SW 1271 (cell line): ENCODE measurements around the gene CEP89.
"Not testable (repeated sequence)": the region's sequence is repeated elsewhere in the genome, so short reads cannot be mapped to it uniquely, and the experiment has no call there.

ENCODE experiments used
- DNase-seq, 2 experiments: peaks; one replicate each; lab custom pipeline; 2025; lab: John Stamatoyannopoulos, UW

CEP89 gene

DNA sequence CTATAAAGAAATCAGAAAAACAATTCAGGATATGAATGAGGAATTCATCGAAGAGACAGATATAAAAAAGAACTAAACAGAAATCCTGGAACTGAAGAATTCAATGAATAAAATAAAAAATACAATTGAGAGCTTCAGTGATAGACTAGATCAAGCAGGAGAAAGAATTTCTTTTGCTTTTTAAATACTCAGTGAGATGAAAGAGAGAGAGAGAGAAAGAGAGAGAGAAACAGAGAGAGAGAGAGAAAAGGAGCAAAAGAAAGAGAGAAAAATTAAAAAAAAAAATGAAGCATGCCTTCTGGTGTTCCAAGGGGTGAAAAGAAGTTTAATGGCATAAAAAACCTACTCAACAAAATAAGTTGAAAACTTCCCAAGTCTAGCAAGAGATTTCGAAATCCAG, 80.1 kb downstream of the CEP89 start:
- DNase-seq: no peak

- DNase-seq: no peak
Measured at GRCh38 chr19:32890841-32891240, 80.9 kb downstream of the CEP89 start.

DNA sequence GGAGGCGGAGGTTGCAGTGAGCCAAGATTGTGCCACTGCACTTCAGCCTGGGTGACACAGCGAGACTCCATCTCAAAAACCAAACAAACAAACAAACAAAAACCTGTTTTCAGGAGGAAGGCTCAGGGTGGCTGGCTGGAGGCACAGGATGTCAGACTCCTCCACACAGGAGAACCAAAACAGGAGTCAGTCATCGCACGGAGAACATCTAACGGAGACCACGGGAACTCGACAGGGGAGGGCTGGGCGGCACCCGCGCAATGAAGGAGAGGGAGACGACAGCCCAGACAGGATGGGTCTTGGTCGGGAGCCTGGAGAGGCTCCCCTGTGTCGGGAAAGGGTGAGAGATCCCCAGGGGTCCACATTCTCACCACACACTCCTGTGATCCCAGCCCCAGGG, 81.4 kb downstream of the CEP89 start:
- DNase-seq: no peak

DNA sequence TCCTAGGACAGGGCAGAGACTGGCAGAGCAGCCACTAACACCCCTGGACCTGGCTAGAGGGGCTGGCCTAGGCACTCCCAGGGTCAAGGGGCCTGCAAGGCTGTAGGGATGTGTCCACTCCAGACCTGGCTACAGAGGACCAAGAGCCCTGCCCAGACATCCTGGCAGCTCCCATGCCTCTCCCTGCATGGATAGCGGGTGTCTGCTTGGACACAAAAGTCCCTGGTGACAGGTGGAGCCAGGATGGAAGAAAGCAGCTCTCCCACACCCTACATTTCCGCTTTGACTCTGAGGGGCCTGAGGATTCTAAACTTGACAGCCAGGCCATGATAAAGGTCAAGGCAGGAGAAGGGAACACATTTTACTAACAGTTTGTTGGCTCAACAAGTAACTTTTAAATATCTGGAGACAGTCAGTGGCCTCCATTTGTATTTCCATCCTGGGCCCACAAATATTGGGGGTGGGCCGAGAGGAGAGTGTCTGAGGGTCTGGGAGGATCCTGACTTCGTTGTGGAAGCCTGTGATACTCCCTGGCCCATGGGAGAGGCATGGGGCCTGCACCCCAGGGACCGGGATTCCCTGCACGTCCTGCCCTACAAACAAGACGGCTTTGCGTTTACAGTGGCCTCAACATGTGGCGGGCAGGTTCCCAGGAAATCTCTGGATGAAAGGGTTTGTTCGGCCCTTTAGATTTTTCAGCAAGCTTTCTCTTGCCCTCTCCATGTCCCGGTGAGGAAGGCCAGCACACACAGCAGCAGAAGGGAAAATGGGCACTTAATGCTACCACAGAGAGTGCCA, 82.4 kb downstream of the CEP89 start:
- no peak for DNase-seq

GRCh38 chr19:32887572-32888215, 84.1 kb downstream of the CEP89 start:
- DNase-seq: no peak

DNA sequence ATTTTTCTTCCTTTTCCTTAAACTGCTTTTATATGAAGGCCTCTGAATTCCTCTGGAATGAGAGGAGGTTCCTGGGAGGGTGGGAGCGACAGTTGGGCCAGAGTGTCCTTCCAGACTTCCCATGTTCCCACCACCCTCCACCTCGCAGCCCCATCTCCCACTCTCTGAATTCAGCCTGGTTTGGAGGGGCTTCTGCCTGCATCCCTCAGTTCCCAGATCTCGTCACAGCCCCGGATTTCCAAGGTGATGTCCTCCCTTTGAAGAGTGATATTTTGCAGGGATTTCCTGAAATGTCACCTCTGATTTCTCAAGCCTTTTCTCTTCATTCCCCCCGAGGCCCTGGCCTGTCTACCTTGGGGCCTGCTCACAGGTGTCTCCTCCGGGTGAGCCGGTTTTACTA, 85.5 kb downstream of the CEP89 start:
- no peak for DNase-seq

GRCh38 chr19:32885255-32885654, 86.5 kb downstream of the CEP89 start:
- DNase-seq: not testable (repeated sequence)

- DNase-seq: no peak
Measured at GRCh38 chr19:32881766-32882165, 90.0 kb downstream of the CEP89 start.

DNA sequence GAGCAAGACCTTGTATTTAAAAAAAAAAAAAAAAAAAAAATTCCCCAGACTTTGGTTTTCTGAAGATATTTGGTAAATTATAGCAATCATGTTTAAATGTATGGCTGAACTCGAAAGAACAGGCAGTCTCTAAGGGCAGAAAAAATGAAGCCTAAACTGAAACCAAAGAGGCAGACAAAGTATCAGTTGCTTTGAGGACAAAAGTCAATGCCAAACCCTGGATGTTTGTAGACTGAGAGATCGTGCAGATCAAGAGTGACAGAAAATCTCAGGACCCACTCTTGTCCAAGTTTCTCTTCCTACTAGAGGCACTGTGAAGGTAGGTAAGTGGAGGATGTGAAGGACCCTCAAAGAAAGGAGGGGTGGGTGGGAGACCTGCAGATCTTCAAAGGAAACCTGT, 91.1 kb downstream of the CEP89 start:
- DNase-seq: no peak

DNA sequence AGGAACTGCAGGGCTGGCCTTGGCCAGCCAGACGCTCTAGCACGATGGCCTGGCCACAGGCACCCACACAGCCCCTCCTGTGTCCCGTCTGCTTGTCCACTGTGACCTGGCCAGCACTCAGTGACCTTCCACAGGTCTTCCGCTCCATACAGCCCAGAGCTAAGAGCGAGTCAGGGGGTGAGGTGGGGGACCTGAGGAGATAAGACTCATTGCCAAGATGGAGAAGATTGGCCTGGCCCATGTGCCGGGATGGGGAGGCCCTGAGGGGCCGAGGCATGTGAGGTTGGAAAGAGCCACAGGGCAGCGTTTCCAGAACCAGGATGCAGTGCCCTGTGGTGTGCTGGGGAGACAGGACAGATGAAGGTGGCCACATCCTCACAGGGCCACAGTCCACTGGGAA, 92.0 kb downstream of the CEP89 start:
- DNase-seq: no peak

GRCh38 chr19:32878988-32879387, 92.8 kb downstream of the CEP89 start:
- DNase-seq: no peak

GRCh38 chr19:32877977-32878745, 93.6 kb downstream of the CEP89 start:
- DNase-seq: no peak

- no peak for DNase-seq
Measured at GRCh38 chr19:32877323-32877912, 94.3 kb downstream of the CEP89 start.

- DNase-seq: no peak
Measured at GRCh38 chr19:32876919-32877285, 94.9 kb downstream of the CEP89 start.

GRCh38 chr19:32876236-32876918, 95.4 kb downstream of the CEP89 start:
- DNase-seq: no peak

GRCh38 chr19:32875428-32875827, 96.3 kb downstream of the CEP89 start:
- no peak for DNase-seq

DNA sequence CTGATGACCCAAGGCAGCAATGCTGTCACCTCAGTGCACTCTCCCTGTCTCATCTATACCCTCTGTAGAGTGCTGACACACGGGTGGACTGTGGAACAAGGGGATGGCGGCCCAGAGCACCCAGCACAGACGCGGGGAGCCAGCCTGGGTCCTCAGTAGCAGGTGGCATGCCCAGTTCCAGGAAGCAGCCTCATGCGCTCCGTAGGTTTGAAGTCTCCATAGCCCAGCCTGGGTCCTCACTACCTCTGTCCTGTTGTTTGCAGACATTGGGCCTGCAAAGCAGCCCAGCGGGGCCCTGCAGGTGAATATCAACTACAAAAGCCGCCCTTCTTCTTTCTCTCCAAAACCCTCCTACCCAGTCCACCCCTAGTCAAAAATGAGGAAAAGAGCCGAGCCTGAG, 97.2 kb downstream of the CEP89 start:
- DNase-seq: no peak

DNA sequence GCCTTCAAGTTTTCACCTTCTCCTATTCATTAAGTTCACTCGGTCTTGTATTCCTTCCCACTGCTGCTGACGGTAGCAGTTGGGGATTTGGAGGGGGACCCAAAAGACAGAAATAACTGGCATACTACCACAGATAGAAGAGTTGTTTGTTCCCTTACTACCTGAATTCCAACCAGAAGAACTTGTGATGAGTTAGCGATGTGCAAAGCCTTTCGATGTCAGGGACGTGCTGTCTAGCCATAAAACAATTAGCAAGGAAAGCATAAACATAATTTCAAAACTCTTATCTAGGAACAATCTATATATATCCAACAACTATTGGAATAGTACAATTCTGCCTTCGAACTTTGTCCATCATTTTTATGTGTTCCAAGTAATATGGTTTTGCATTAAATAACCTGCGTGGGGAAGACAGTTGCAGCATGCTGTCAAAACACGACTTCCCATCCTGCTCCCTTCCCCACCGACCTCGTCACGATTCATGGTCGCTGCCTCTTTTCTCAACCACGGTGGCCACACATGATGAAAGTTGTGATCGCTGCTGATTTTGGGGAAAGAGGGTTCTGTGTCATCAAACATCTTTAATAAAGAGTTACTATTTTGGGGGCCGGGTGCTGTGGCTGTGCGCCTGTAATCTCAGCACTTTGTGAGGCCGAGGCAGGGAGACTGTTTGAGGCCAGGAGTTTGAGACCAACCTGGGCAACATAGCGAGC, 98.4 kb downstream of the CEP89 start:
- no peak for DNase-seq

DNA sequence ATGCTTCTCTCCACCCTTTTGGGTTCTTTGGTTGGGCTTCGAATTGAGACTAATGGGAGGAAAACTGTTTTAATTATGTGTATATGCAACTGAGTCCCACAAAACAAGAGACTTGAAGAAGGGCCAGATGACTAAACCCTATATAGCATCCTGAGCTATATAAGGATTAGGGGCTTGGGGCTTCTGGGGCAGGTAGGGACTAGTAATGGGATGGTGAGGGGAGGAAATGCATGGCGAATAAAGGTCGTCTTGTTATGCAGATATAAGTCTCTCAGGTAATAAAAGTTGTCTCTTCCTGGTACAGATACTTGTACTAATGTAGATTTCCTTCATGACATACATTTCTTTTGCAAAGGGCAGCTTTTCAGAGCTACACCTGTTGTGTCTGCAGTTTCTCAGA, 99.4 kb downstream of the CEP89 start:
- DNase-seq: no peak

- DNase-seq: no peak
Measured at GRCh38 chr19:32870981-32871451, 100.7 kb downstream of the CEP89 start.

DNA sequence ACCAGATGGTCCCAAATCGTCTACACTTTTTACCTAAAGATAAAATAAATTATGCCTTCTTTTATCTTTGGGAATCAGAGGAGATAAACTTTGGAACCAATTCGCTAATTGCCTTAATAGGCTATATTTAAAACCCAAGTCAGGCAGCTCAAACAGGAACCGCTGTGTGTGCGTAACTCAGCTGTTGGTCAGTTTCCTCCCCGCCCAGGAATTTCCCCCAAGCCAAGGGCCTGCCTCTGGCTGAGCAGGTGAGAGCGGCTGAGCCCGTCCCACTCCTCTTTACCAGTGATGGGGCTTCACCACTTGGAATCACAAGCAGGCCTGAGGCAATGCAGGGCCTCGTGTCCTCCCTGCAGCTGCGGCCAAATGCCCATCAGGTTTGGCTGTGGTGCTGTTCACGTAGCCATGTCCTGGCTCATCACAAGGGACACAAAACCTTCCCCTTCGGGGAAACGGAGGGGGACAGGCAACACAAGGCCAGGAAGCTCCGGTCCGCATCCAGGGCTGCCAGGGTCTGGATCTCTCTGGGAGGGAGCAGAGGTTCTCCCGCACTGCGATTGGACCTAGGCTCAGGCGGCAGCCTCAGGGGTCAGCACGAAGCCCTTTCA, 101.7 kb downstream of the CEP89 start:
- DNase-seq: no peak
